Liver (tissue), 9 donors: ENCODE measurements around the gene PPL. TPM values are rescaled to one million over a fixed set of nuclear protein-coding genes. Genes with fewer than 3 reads are reported as not detected.
"Not testable (repeated sequence)": the region's sequence is repeated elsewhere in the genome, so short reads cannot be mapped to it uniquely, and the experiment has no call there.

Experiments
- DNase-seq: peaks from one replicate; pipeline ENCODE4 v3.0.0-alpha.2; 2017; ENCODE audit warnings: low spot score
- H3K27ac ChIP-seq, 2 donors: one replicate each; pipeline ENCODE4 v1.7.0; 2013; ENCODE audit warnings: inconsistent platforms in 2 of 2, low read length in 2 of 2, control low read depth in 1 of 2, low read depth in 1 of 2, mild to moderate bottlenecking in 1 of 2
- H3K27me3 ChIP-seq, 4 donors: one replicate each; pipeline versions ENCODE4 v1.6.1 to v1.7.0; 2013; ENCODE audit warnings: low read length in 3 of 4, inconsistent platforms in 1 of 4, mild to moderate bottlenecking in 1 of 4, moderate library complexity in 1 of 4; ENCODE audit not compliant: control insufficient read depth in 4 of 4, insufficient read depth in 4 of 4
- H3K36me3 ChIP-seq, 4 donors: one replicate each; pipeline versions ENCODE4 v1.6.1 to v1.7.0; 2013; ENCODE audit warnings: low read length in 3 of 4, mild to moderate bottlenecking in 3 of 4, low read depth in 1 of 4, moderate library complexity in 1 of 4; ENCODE audit not compliant: control insufficient read depth in 4 of 4, insufficient read depth in 3 of 4
- H3K4me1 ChIP-seq, 4 donors: one replicate each; pipeline versions ENCODE4 v1.6.1 to v1.7.0; 2013; ENCODE audit warnings: low read length in 3 of 4, mild to moderate bottlenecking in 3 of 4, moderate library complexity in 1 of 4; ENCODE audit not compliant: control insufficient read depth in 4 of 4, insufficient read depth in 4 of 4
- H3K4me3 ChIP-seq, 3 donors: one replicate each; pipeline versions ENCODE4 v1.6.1 to v1.7.0; 2013; ENCODE audit warnings: low read length in 3 of 3, control low read depth in 1 of 3, low read depth in 1 of 3, mild to moderate bottlenecking in 1 of 3
- H3K9ac ChIP-seq, 2 donors: one replicate each; pipeline ENCODE4 v1.7.0; 2013; ENCODE audit warnings: low read length in 2 of 2, mild to moderate bottlenecking in 2 of 2, moderate library complexity in 2 of 2, control low read depth in 1 of 2, low read depth in 1 of 2
- H3K9me3 ChIP-seq, 4 donors: one replicate each; pipeline versions ENCODE4 v1.6.1 to v1.7.0; 2013; ENCODE audit warnings: low read length in 3 of 4; ENCODE audit not compliant: control insufficient read depth in 4 of 4
- ATF3 ChIP-seq: IDR thresholded peaks from 2 replicates; pipeline ENCODE4 v1.6.1; 2016; ENCODE audit warnings: antibody characterized with exemption
- EGR1 ChIP-seq, 2 donors: IDR thresholded peaks; 2 replicates each; pipeline ENCODE4 v1.6.1; 2016 to 2018; ENCODE audit warnings: antibody characterized with exemption in 2 of 2, low read depth in 2 of 2
- FOXA1 ChIP-seq: IDR thresholded peaks from 2 replicates; pipeline ENCODE4 v1.6.1; 2016; ENCODE audit warnings: antibody characterized with exemption
- GABPA ChIP-seq, 2 donors: IDR thresholded peaks in 1 of 2; conservative IDR thresholded peaks in 1 of 2; 2 replicates each; pipeline ENCODE4 v1.6.1; 2016; ENCODE audit warnings: antibody characterized with exemption in 2 of 2, mild to moderate bottlenecking in 1 of 2, moderate library complexity in 1 of 2
- HNF4A ChIP-seq, 2 donors: conservative IDR thresholded peaks; 2 replicates each; pipeline ENCODE4 v1.6.1; 2016; ENCODE audit warnings: antibody characterized with exemption in 2 of 2, mild to moderate bottlenecking in 2 of 2
- HNF4G ChIP-seq: IDR thresholded peaks from 2 replicates; pipeline ENCODE4 v1.6.1; 2016; ENCODE audit warnings: antibody characterized with exemption
- MAX ChIP-seq: IDR thresholded peaks from 2 replicates; pipeline ENCODE4 v1.6.1; 2016; ENCODE audit warnings: antibody characterized with exemption
- NR2F2 ChIP-seq: IDR thresholded peaks from 2 replicates; pipeline ENCODE4 v1.6.1; 2016; ENCODE audit warnings: antibody characterized with exemption
- REST ChIP-seq: IDR thresholded peaks from 2 replicates; pipeline ENCODE4 v1.6.1; 2016; ENCODE audit warnings: antibody characterized with exemption, mild to moderate bottlenecking
- RXRA ChIP-seq, 2 donors: IDR thresholded peaks; 2 replicates each; pipeline ENCODE4 v1.6.1; 2017 to 2018; ENCODE audit warnings: antibody characterized with exemption in 2 of 2, mild to moderate bottlenecking in 1 of 2
- SP1 ChIP-seq: IDR thresholded peaks from 2 replicates; pipeline ENCODE4 v1.6.1; 2018; ENCODE audit warnings: antibody characterized with exemption, mild to moderate bottlenecking
- TAF1 ChIP-seq: conservative IDR thresholded peaks from 2 replicates; pipeline ENCODE4 v1.6.1; 2016; ENCODE audit warnings: antibody characterized with exemption, mild to moderate bottlenecking
- YY1 ChIP-seq: IDR thresholded peaks from 2 replicates; pipeline ENCODE4 v1.6.1; 2016; ENCODE audit warnings: antibody characterized with exemption, mild to moderate bottlenecking
- WGBS: extraction: QIAGEN DNeasy Blood & Tissue Kit; methylation state at CpG from one replicate; pipeline ENCODE4 v1.1.7; 2013; 5-methylcytosine and 5-hydroxymethylcytosine counted together
- polyA plus RNA-seq, 2 donors: library from polyadenylated mRNA; stranded (reverse) in 1 of 2; unstranded in 1 of 2; fragments of 200-250 nt in 1 of 2; fragments of >200 nt in 1 of 2; fragmentation: Nextera tagmentation in 1 of 2; extraction: Ambion mirVana in 1 of 2; gene quantifications; one replicate each; pipeline versions ENCODE4 v1.2.1 to v1.2.3, GENCODE V29; 2013 to 2015
- total RNA-seq, 2 donors: library from RNA; depleted of rRNA; stranded (reverse); fragments of >200 nt; gene quantifications; one replicate each; pipeline ENCODE4 v1.2.3, GENCODE V29; 2014
- TF ChIP-seq, protein P1 (sequence below): IDR thresholded peaks from 2 replicates; pipeline ENCODE4 v1.6.1; 2016; ENCODE audit warnings: antibody characterized with exemption
- TF ChIP-seq, protein P2 (sequence below): fragments of 150-350 bp; IDR thresholded peaks from 2 replicates; pipeline ENCODE4 v1.5.1; 2017; ENCODE audit warnings: improper control_type of control experiment, low read depth, low read length; ENCODE audit not compliant: missing input control
- donor health status: healthy.
- donor health status: healthy.
- donor health status: healthy.
- donor health status: healthy.
- donor health status: healthy.

PPL gene
- total and polyA plus RNA-seq, 4 donors, result 2.1 to 26.0 (median 6.1) TPM

GRCh38 chr16:4957420-4957719 lies 20.4 kb upstream of the PPL start:
- H3K9ac ChIP-seq, result peak overlapping the region in 1 of 2 donors; percentile 58
- H3K4me3 ChIP-seq, result peak overlapping the region; percentile 49 to 68 (median 53)
- no peaks in the 10 kb centered on the region for H3K9me3 ChIP-seq
- WGBS, result 7% methylated on average over 10 of the region's 10 CpGs
- no peaks in the 10 kb centered on the region for H3K27me3 ChIP-seq
- H3K36me3 ChIP-seq, result no peaks in the 10 kb centered on the region
- H3K27ac ChIP-seq, result peak overlapping the region; percentile 77 to 85
- peaks cover 0 to 24% (median 16%) of the 10 kb centered on the region in 4 donors for H3K4me1 ChIP-seq
- DNase-seq, result no peak
- no peak for TF ChIP-seq TAF1

- H3K4me3 ChIP-seq, result no peak overlapping the region
- no peaks in the 10 kb centered on the region for H3K36me3 ChIP-seq
- 96% methylated on average over 1 of the region's 1 CpG for WGBS
- no peak for DNase-seq
- H3K9ac ChIP-seq, result no peak overlapping the region
- peaks cover 0 to 24% (median 16%) of the 10 kb centered on the region in 4 donors for H3K4me1 ChIP-seq
- no peak overlapping the region for H3K27ac ChIP-seq
- TF ChIP-seq FOXA1, result no peak
- no peaks in the 10 kb centered on the region for H3K9me3 ChIP-seq
- H3K27me3 ChIP-seq, result no peaks in the 10 kb centered on the region
Observed at GRCh38 chr16:4954714-4955113, 17.8 kb upstream of the PPL start.

DNA sequence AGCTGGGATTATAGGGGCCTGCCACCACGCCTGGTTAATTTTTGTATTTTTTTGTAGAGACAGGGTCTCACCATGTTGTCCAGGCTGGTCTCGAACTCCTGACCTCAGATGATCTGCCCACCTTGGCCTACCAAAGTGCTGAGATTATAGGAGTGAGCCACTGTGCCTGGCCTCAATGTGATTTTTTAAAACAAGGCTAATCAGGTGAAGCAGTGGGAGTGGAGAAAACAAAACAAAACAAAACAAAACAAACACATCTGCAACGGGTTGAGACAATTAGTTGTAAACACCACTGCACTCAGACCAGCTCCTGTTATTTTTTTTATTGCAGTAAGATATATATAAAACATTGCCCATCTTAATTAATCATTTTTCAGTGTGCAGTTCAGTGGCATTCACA lies 14.6 kb upstream of the PPL start:
- not testable (repeated sequence) for DNase-seq, H3K27ac ChIP-seq, H3K4me3 ChIP-seq, H3K36me3 ChIP-seq, H3K27me3 ChIP-seq, H3K4me1 ChIP-seq, H3K9ac ChIP-seq, H3K9me3 ChIP-seq
- 73% methylated on average over 3 of the region's 3 CpGs for WGBS

- TF ChIP-seq MAX (no peak), HNF4A (conservative IDR thresholded peaks at IDR 0.05) (no peak), EGR1 (IDR thresholded peaks at IDR 0.05; ENCODE audit: low read depth in 2 of 2) (no peak), SP1 (no peak), REST (no peak), NR2F2 (no peak), HNF4G (no peak), RXRA (IDR thresholded peaks at IDR 0.05) (no peak), YY1 (no peak), ATF3 (no peak), GABPA (IDR thresholded peaks at IDR 0.05 in 1 of 2, conservative IDR thresholded peaks at IDR 0.05 in 1 of 2) (no peak), FOXA1 (no peak)
- TF ChIP-seq, protein P1, sequence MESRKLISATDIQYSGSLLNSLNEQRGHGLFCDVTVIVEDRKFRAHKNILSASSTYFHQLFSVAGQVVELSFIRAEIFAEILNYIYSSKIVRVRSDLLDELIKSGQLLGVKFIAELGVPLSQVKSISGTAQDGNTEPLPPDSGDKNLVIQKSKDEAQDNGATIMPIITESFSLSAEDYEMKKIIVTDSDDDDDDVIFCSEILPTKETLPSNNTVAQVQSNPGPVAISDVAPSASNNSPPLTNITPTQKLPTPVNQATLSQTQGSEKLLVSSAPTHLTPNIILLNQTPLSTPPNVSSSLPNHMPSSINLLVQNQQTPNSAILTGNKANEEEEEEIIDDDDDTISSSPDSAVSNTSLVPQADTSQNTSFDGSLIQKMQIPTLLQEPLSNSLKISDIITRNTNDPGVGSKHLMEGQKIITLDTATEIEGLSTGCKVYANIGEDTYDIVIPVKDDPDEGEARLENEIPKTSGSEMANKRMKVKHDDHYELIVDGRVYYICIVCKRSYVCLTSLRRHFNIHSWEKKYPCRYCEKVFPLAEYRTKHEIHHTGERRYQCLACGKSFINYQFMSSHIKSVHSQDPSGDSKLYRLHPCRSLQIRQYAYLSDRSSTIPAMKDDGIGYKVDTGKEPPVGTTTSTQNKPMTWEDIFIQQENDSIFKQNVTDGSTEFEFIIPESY, result no peak
- TF ChIP-seq, protein P2, sequence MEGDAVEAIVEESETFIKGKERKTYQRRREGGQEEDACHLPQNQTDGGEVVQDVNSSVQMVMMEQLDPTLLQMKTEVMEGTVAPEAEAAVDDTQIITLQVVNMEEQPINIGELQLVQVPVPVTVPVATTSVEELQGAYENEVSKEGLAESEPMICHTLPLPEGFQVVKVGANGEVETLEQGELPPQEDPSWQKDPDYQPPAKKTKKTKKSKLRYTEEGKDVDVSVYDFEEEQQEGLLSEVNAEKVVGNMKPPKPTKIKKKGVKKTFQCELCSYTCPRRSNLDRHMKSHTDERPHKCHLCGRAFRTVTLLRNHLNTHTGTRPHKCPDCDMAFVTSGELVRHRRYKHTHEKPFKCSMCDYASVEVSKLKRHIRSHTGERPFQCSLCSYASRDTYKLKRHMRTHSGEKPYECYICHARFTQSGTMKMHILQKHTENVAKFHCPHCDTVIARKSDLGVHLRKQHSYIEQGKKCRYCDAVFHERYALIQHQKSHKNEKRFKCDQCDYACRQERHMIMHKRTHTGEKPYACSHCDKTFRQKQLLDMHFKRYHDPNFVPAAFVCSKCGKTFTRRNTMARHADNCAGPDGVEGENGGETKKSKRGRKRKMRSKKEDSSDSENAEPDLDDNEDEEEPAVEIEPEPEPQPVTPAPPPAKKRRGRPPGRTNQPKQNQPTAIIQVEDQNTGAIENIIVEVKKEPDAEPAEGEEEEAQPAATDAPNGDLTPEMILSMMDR, result no peak
- DNase-seq, result no peak
- WGBS, result 77% methylated on average over 10 of the region's 10 CpGs
Observed at GRCh38 chr16:4949986-4950385, 13.0 kb upstream of the PPL start.

More at GRCh38 chr16:4949986-4950385, 13.0 kb upstream of the PPL start:
- Histone ChIP-seq H3K9me3 (no peaks in the 10 kb centered on the region), H3K27ac (no peak overlapping the region), H3K4me3 (no peak overlapping the region), H3K9ac (no peak overlapping the region), H3K36me3 (no peaks in the 10 kb centered on the region), H3K4me1 (peaks cover 3 to 6% (median 5%) of the 10 kb centered on the region in 4 donors), H3K27me3 (no peaks in the 10 kb centered on the region)
